Liver (tissue), 9 donors: Measurements from ENCODE around the gene SERPINA6. TPM values are rescaled to one million over a fixed set of nuclear protein-coding genes. Genes with fewer than 3 reads are reported as not detected.

ENCODE experiments used
- DNase-seq: peaks from one replicate; pipeline ENCODE4 v3.0.0-alpha.2; 2017; ENCODE audit warnings: low spot score
- H3K27ac ChIP-seq, 2 donors: one replicate each; pipeline ENCODE4 v1.7.0; 2013; ENCODE audit warnings: inconsistent platforms in 2 of 2, low read length in 2 of 2, control low read depth in 1 of 2, low read depth in 1 of 2, mild to moderate bottlenecking in 1 of 2
- H3K27me3 ChIP-seq, 4 donors: one replicate each; pipeline versions ENCODE4 v1.6.1 to v1.7.0; 2013; ENCODE audit warnings: low read length in 3 of 4, inconsistent platforms in 1 of 4, mild to moderate bottlenecking in 1 of 4, moderate library complexity in 1 of 4; ENCODE audit not compliant: control insufficient read depth in 4 of 4, insufficient read depth in 4 of 4
- H3K36me3 ChIP-seq, 4 donors: one replicate each; pipeline versions ENCODE4 v1.6.1 to v1.7.0; 2013; ENCODE audit warnings: low read length in 3 of 4, mild to moderate bottlenecking in 3 of 4, low read depth in 1 of 4, moderate library complexity in 1 of 4; ENCODE audit not compliant: control insufficient read depth in 4 of 4, insufficient read depth in 3 of 4
- H3K4me1 ChIP-seq, 4 donors: one replicate each; pipeline versions ENCODE4 v1.6.1 to v1.7.0; 2013; ENCODE audit warnings: low read length in 3 of 4, mild to moderate bottlenecking in 3 of 4, moderate library complexity in 1 of 4; ENCODE audit not compliant: control insufficient read depth in 4 of 4, insufficient read depth in 4 of 4
- H3K4me3 ChIP-seq, 3 donors: one replicate each; pipeline versions ENCODE4 v1.6.1 to v1.7.0; 2013; ENCODE audit warnings: low read length in 3 of 3, control low read depth in 1 of 3, low read depth in 1 of 3, mild to moderate bottlenecking in 1 of 3
- H3K9ac ChIP-seq, 2 donors: one replicate each; pipeline ENCODE4 v1.7.0; 2013; ENCODE audit warnings: low read length in 2 of 2, mild to moderate bottlenecking in 2 of 2, moderate library complexity in 2 of 2, control low read depth in 1 of 2, low read depth in 1 of 2
- H3K9me3 ChIP-seq, 4 donors: one replicate each; pipeline versions ENCODE4 v1.6.1 to v1.7.0; 2013; ENCODE audit warnings: low read length in 3 of 4; ENCODE audit not compliant: control insufficient read depth in 4 of 4
- EGR1 ChIP-seq, 2 donors: IDR thresholded peaks; 2 replicates each; pipeline ENCODE4 v1.6.1; 2016 to 2018; ENCODE audit warnings: antibody characterized with exemption in 2 of 2, low read depth in 2 of 2
- FOXA2 ChIP-seq: IDR thresholded peaks from 2 replicates; pipeline ENCODE4 v1.6.1; 2016; ENCODE audit warnings: antibody characterized with exemption
- GABPA ChIP-seq, 2 donors: IDR thresholded peaks in 1 of 2; conservative IDR thresholded peaks in 1 of 2; 2 replicates each; pipeline ENCODE4 v1.6.1; 2016; ENCODE audit warnings: antibody characterized with exemption in 2 of 2, mild to moderate bottlenecking in 1 of 2, moderate library complexity in 1 of 2
- HNF4A ChIP-seq, 2 donors: conservative IDR thresholded peaks; 2 replicates each; pipeline ENCODE4 v1.6.1; 2016; ENCODE audit warnings: antibody characterized with exemption in 2 of 2, mild to moderate bottlenecking in 2 of 2
- HNF4G ChIP-seq: IDR thresholded peaks from 2 replicates; pipeline ENCODE4 v1.6.1; 2016; ENCODE audit warnings: antibody characterized with exemption
- JUND ChIP-seq, 2 donors: IDR thresholded peaks; 2 replicates each; pipeline ENCODE4 v1.6.1; 2016; ENCODE audit warnings: antibody characterized with exemption in 2 of 2
- NR2F2 ChIP-seq: IDR thresholded peaks from 2 replicates; pipeline ENCODE4 v1.6.1; 2016; ENCODE audit warnings: antibody characterized with exemption
- RAD21 ChIP-seq, 2 donors: IDR thresholded peaks; 2 replicates each; pipeline ENCODE4 v1.6.1; 2016; ENCODE audit warnings: antibody characterized with exemption in 2 of 2, mild to moderate bottlenecking in 2 of 2
- RXRA ChIP-seq, 2 donors: IDR thresholded peaks; 2 replicates each; pipeline ENCODE4 v1.6.1; 2017 to 2018; ENCODE audit warnings: antibody characterized with exemption in 2 of 2, mild to moderate bottlenecking in 1 of 2
- SP1 ChIP-seq: IDR thresholded peaks from 2 replicates; pipeline ENCODE4 v1.6.1; 2018; ENCODE audit warnings: antibody characterized with exemption, mild to moderate bottlenecking
- TAF1 ChIP-seq: conservative IDR thresholded peaks from 2 replicates; pipeline ENCODE4 v1.6.1; 2016; ENCODE audit warnings: antibody characterized with exemption, mild to moderate bottlenecking
- YY1 ChIP-seq: IDR thresholded peaks from 2 replicates; pipeline ENCODE4 v1.6.1; 2016; ENCODE audit warnings: antibody characterized with exemption, mild to moderate bottlenecking
- WGBS: extraction: QIAGEN DNeasy Blood & Tissue Kit; methylation state at CpG from one replicate; pipeline ENCODE4 v1.1.7; 2013; 5-methylcytosine and 5-hydroxymethylcytosine counted together
- polyA plus RNA-seq, 2 donors: library from polyadenylated mRNA; stranded (reverse) in 1 of 2; unstranded in 1 of 2; fragments of 200-250 nt in 1 of 2; fragments of >200 nt in 1 of 2; fragmentation: Nextera tagmentation in 1 of 2; extraction: Ambion mirVana in 1 of 2; gene quantifications; one replicate each; pipeline versions ENCODE4 v1.2.1 to v1.2.3, GENCODE V29; 2013 to 2015
- total RNA-seq, 2 donors: library from RNA; depleted of rRNA; stranded (reverse); fragments of >200 nt; gene quantifications; one replicate each; pipeline ENCODE4 v1.2.3, GENCODE V29; 2014
- TF ChIP-seq, protein P1 (sequence below): IDR thresholded peaks from 2 replicates; pipeline ENCODE4 v1.6.1; 2016; ENCODE audit warnings: antibody characterized with exemption
- TF ChIP-seq, protein P2 (sequence below): IDR thresholded peaks from 2 replicates; pipeline ENCODE4 v1.6.1; 2016; ENCODE audit warnings: antibody characterized with exemption
- TF ChIP-seq, protein P3 (sequence below): IDR thresholded peaks from 2 replicates; pipeline ENCODE4 v1.6.1; 2016; ENCODE audit warnings: antibody characterized with exemption, mild to moderate bottlenecking
- TF ChIP-seq, protein P4 (sequence below): IDR thresholded peaks from 2 replicates; pipeline ENCODE4 v1.6.1; 2016; ENCODE audit warnings: antibody characterized with exemption
- TF ChIP-seq, protein P5 (sequence below): fragments of 150-350 bp; IDR thresholded peaks from 2 replicates; pipeline ENCODE4 v1.5.1; 2017; ENCODE audit warnings: improper control_type of control experiment, low read depth, low read length; ENCODE audit not compliant: missing input control
- donor health status: healthy.
- donor health status: healthy.
- donor health status: healthy.
- donor health status: healthy.
- donor health status: healthy.

SERPINA6 gene
- total and polyA plus RNA-seq, 4 donors, result 188 to 357 (median 328) TPM

DNA sequence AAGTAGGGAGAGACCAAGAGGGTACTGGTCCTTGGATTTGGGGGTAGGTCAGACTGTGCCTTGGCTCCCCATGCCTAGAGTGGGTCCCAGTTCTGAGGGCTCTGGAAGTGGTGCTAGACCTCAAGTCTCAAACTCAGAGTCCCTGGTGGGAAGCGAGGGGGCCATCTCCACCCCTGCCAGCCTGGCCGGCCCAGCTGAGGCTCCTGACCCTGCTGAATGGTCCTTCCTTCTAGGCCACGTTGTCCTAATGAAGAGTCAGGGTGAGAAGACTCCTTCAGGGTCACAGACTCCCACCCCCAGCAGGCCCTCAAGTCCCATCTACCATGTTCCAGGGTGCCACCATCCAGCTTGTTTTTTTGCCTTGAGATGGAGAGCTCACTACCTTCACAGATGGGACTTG lies 12.9 kb downstream of the SERPINA6 start:
- no peak overlapping the region for H3K4me3 ChIP-seq

DNA sequence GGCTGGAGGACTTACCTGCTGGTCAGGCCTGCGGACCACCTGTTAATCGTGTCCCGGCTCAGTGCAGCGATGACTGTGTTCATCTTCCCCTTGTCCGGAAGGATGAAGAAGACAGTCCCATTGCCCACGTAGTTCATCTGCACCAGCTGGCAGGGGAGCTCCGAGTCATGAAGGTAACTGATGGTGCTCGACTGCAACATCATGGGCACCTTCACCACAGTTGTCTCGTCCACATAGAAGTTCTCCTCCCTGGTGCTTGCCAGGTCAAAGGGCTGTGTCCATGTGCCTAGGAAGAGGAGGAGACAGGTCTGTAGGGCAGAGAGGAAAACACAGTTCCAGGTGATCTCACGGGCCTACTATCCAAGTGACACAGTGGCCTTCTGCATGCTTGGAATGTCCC lies 13.4 kb downstream of the SERPINA6 start:
- peaks cover 4 to 58% (median 43%) of the 10 kb centered on the region in 4 donors for H3K36me3 ChIP-seq
- peaks cover 7 to 38% (median 24%) of the 10 kb centered on the region in 4 donors for H3K4me1 ChIP-seq
- DNase-seq, result no peak
- H3K27ac ChIP-seq, result no peak overlapping the region
- H3K9ac ChIP-seq, result no peak overlapping the region
- H3K27me3 ChIP-seq, result no peaks in the 10 kb centered on the region
- no peak overlapping the region for H3K4me3 ChIP-seq
- WGBS, result 89% methylated on average over 10 of the region's 10 CpGs
- peaks cover 0 to 7% (median 4%) of the 10 kb centered on the region in 4 donors for H3K9me3 ChIP-seq
- no peak for TF ChIP-seq FOXA2
- TF ChIP-seq SP1, result no peak
- TF ChIP-seq, protein P1, sequence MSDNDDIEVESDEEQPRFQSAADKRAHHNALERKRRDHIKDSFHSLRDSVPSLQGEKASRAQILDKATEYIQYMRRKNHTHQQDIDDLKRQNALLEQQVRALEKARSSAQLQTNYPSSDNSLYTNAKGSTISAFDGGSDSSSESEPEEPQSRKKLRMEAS, result no peak
- no peak for TF ChIP-seq TAF1
- TF ChIP-seq HNF4G, result no peak
- TF ChIP-seq, protein P2, sequence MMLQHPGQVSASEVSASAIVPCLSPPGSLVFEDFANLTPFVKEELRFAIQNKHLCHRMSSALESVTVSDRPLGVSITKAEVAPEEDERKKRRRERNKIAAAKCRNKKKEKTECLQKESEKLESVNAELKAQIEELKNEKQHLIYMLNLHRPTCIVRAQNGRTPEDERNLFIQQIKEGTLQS, result no peak
- TF ChIP-seq EGR1 (IDR thresholded peaks at IDR 0.05; ENCODE audit: low read depth in 2 of 2), result no peak
- TF ChIP-seq, protein P3, sequence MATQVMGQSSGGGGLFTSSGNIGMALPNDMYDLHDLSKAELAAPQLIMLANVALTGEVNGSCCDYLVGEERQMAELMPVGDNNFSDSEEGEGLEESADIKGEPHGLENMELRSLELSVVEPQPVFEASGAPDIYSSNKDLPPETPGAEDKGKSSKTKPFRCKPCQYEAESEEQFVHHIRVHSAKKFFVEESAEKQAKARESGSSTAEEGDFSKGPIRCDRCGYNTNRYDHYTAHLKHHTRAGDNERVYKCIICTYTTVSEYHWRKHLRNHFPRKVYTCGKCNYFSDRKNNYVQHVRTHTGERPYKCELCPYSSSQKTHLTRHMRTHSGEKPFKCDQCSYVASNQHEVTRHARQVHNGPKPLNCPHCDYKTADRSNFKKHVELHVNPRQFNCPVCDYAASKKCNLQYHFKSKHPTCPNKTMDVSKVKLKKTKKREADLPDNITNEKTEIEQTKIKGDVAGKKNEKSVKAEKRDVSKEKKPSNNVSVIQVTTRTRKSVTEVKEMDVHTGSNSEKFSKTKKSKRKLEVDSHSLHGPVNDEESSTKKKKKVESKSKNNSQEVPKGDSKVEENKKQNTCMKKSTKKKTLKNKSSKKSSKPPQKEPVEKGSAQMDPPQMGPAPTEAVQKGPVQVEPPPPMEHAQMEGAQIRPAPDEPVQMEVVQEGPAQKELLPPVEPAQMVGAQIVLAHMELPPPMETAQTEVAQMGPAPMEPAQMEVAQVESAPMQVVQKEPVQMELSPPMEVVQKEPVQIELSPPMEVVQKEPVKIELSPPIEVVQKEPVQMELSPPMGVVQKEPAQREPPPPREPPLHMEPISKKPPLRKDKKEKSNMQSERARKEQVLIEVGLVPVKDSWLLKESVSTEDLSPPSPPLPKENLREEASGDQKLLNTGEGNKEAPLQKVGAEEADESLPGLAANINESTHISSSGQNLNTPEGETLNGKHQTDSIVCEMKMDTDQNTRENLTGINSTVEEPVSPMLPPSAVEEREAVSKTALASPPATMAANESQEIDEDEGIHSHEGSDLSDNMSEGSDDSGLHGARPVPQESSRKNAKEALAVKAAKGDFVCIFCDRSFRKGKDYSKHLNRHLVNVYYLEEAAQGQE, result no peak
- no peak for TF ChIP-seq HNF4A (conservative IDR thresholded peaks at IDR 0.05)

More for the DNA sequence above, 12.9 kb downstream of the SERPINA6 start:
- WGBS, result 91% methylated on average over 3 of the region's 3 CpGs
- H3K27me3 ChIP-seq, result no peaks in the 10 kb centered on the region
- TF ChIP-seq JUND (IDR thresholded peaks at IDR 0.05) (no peak), YY1 (no peak), RAD21 (IDR thresholded peaks at IDR 0.05) (no peak), SP1 (no peak), RXRA (IDR thresholded peaks at IDR 0.05) (no peak), HNF4G (no peak), TAF1 (no peak), NR2F2 (no peak), GABPA (IDR thresholded peaks at IDR 0.05 in 1 of 2, conservative IDR thresholded peaks at IDR 0.05 in 1 of 2) (no peak), FOXA2 (no peak)
- TF ChIP-seq, protein P4, sequence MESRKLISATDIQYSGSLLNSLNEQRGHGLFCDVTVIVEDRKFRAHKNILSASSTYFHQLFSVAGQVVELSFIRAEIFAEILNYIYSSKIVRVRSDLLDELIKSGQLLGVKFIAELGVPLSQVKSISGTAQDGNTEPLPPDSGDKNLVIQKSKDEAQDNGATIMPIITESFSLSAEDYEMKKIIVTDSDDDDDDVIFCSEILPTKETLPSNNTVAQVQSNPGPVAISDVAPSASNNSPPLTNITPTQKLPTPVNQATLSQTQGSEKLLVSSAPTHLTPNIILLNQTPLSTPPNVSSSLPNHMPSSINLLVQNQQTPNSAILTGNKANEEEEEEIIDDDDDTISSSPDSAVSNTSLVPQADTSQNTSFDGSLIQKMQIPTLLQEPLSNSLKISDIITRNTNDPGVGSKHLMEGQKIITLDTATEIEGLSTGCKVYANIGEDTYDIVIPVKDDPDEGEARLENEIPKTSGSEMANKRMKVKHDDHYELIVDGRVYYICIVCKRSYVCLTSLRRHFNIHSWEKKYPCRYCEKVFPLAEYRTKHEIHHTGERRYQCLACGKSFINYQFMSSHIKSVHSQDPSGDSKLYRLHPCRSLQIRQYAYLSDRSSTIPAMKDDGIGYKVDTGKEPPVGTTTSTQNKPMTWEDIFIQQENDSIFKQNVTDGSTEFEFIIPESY, result no peak
- TF ChIP-seq, protein P1, result no peak
- TF ChIP-seq, protein P2, result no peak
- TF ChIP-seq, protein P3, result no peak
- TF ChIP-seq, protein P5, sequence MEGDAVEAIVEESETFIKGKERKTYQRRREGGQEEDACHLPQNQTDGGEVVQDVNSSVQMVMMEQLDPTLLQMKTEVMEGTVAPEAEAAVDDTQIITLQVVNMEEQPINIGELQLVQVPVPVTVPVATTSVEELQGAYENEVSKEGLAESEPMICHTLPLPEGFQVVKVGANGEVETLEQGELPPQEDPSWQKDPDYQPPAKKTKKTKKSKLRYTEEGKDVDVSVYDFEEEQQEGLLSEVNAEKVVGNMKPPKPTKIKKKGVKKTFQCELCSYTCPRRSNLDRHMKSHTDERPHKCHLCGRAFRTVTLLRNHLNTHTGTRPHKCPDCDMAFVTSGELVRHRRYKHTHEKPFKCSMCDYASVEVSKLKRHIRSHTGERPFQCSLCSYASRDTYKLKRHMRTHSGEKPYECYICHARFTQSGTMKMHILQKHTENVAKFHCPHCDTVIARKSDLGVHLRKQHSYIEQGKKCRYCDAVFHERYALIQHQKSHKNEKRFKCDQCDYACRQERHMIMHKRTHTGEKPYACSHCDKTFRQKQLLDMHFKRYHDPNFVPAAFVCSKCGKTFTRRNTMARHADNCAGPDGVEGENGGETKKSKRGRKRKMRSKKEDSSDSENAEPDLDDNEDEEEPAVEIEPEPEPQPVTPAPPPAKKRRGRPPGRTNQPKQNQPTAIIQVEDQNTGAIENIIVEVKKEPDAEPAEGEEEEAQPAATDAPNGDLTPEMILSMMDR, result no peak
- peak overlapping the region in 1 of 2 donors; percentile 13 for H3K27ac ChIP-seq
- no peak overlapping the region for H3K9ac ChIP-seq
- H3K4me1 ChIP-seq, result peaks cover 7 to 44% (median 27%) of the 10 kb centered on the region in 4 donors
- H3K9me3 ChIP-seq, result peaks cover 0 to 7% (median 4%) of the 10 kb centered on the region in 4 donors
- no peak for DNase-seq
- H3K36me3 ChIP-seq, result peaks cover 4 to 52% (median 38%) of the 10 kb centered on the region in 4 donors
